ENCODE measurements around the gene MINDY4. TPM values are rescaled to one million over a fixed set of nuclear protein-coding genes. Genes with fewer than 3 reads are reported as not detected.
"Not testable (repeated sequence)": the region's sequence is repeated elsewhere in the genome, so short reads cannot be mapped to it uniquely, and the experiment has no call there.

MINDY4 gene
- total RNA-seq, 2 experiments from 2014 or later: 1.2 to 1.4 TPM

DNA sequence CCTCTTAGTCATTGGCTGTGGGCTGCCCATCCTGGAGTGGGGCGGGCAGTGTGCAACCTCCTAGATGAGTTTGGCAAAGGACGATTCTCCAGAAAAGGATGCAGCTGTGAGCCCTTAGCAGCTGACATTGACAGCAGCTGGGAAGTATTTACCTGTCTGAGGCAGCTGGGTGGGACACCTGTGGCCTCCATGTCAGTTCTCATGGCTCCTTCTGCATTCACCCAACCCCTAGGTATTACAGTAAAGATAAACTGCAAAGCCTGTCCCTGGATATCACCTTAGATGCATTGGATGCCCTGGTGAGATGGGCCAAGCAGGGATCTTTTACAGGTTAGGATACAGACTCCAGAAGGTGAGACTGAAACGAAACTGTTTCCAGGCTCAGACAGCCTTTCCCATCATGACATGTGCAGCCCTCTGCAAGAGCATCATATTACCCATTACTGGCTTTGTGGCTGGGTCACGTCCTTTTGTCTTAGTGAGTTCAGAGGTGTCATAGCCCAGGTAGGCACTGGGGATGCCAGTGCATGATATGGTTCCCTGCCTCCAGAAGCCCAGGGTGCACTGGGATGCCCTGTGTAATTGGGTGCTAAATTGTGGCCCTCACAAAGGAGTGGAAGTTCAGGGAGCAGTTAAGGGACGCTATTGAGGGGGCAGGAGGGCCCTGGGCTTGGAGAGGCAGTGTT, 28.9 kb downstream of the MINDY4 start:
- Mint-ChIP-seq H3K4me1 (ENCODE audit: low read depth) (peaks cover 13% of the 10 kb centered on the region), H3K9me3 (no peaks in the 10 kb centered on the region), H3K27me3 (ENCODE audit: low read depth) (no peaks in the 10 kb centered on the region), H3K27ac (no peak overlapping the region), H3K4me3 (no peak overlapping the region), H3K36me3 (ENCODE audit: low read depth) (no peaks in the 10 kb centered on the region)
- CTCF ChIA-PET: interaction anchor here (0.8 to 2.5 kb wide), 4 partner anchors 139 to 321 kb away, joined by 4 to 8 read pairs (median 4); no protein-coding TSS in a partner anchor
- no peak for DNase-seq
- intact Hi-C loops (cut with micrococcal nuclease): loop anchor here (1.0 to 10.0 kb wide), 2 partner anchors 135 to 174 kb away; no protein-coding TSS in a partner anchor

- H3K27ac Mint-ChIP-seq: no peak overlapping the region
- no peaks in the 10 kb centered on the region for H3K36me3 Mint-ChIP-seq (ENCODE audit: low read depth)
- intact Hi-C loops (cut with micrococcal nuclease): loop anchor here (1.0 to 10.0 kb wide), 3 partner anchors 134 to 321 kb away; no protein-coding TSS in a partner anchor
- no peaks in the 10 kb centered on the region for H3K27me3 Mint-ChIP-seq (ENCODE audit: low read depth)
- H3K9me3 Mint-ChIP-seq: no peaks in the 10 kb centered on the region
- CTCF ChIA-PET: interaction anchor here (0.7 to 1.4 kb wide), 2 partner anchors 103 to 136 kb away, joined by 3 to 5 read pairs; no protein-coding TSS in a partner anchor
- peak; percentile 56 for DNase-seq
- H3K4me1 Mint-ChIP-seq (ENCODE audit: low read depth): peaks cover 13% of the 10 kb centered on the region
- H3K4me3 Mint-ChIP-seq: no peak overlapping the region
These were observed 29.6 kb downstream of the MINDY4 start for GRCh38 chr7:30800785-30801252.

DNA sequence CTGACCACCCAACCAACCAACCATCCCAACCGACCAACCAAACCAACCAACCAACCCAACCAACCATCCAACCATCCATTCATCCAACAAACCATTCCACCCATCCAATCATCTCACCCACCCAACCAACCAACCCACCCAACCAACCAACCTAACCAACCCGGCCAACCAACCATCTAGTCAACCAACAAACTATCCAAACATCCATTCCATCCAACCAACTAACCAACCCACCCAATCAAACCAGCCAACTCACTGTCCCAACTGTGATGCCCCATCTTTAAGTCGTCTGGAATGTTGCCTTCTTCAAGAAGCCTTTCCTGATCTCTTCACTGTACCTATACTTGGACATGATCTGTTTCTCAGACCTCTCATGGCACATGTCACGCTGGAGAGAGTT, 31.6 kb downstream of the MINDY4 start:
- Mint-ChIP-seq H3K4me1 (ENCODE audit: low read depth) (peaks cover 2% of the 10 kb centered on the region), H3K36me3 (ENCODE audit: low read depth) (no peaks in the 10 kb centered on the region), H3K9me3 (no peaks in the 10 kb centered on the region), H3K27me3 (ENCODE audit: low read depth) (no peaks in the 10 kb centered on the region), H3K4me3 (no peak overlapping the region), H3K27ac (no peak overlapping the region)
- intact Hi-C loops (cut with micrococcal nuclease): loop anchor here (10.0 kb wide), 1 partner anchor 132 kb away; no protein-coding TSS in a partner anchor
- CTCF ChIA-PET: interaction anchor here (0.7 kb wide), 1 partner anchor 195 kb away, joined by 3 read pairs; no protein-coding TSS in a partner anchor
- DNase-seq: no peak

DNA sequence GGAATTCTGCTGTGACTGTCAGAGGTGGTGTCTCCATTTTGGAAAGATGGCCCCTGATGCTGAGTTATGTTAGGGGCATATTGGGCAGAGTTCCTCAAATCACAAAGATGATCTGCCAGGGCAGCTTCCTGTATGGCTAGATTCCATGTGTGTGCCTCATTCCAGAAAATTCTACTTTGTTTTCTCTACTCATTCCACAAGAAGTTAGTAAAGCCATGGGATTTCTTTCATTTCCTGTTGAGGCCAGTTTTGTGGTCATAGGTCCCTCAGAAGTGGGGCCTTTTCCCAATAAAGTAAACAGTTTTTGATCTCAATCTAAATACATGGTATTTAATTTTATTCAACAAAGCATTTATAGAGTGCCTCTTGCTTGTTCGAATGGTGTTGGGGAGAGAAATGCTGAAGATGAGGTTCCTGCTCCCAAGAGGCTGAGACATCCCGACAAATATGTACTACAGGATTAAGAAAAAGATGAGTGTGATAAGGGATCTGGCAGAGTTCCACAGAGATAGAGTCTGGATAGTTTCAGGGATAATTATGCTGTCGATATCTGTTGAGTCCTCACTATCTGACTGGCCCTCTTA, 33.0 kb downstream of the MINDY4 start:
- H3K36me3 Mint-ChIP-seq (ENCODE audit: low read depth): no peaks in the 10 kb centered on the region
- peaks cover 2% of the 10 kb centered on the region for H3K4me1 Mint-ChIP-seq (ENCODE audit: low read depth)
- no peak for DNase-seq
- no peak overlapping the region for H3K27ac Mint-ChIP-seq
- CTCF ChIA-PET: no interaction called here
- H3K4me3 Mint-ChIP-seq: no peak overlapping the region
- H3K9me3 Mint-ChIP-seq: no peaks in the 10 kb centered on the region
- no peaks in the 10 kb centered on the region for H3K27me3 Mint-ChIP-seq (ENCODE audit: low read depth)
- intact Hi-C loops (cut with micrococcal nuclease): loop anchor here (10.0 kb wide), 1 partner anchor 131 kb away; no protein-coding TSS in a partner anchor

DNA sequence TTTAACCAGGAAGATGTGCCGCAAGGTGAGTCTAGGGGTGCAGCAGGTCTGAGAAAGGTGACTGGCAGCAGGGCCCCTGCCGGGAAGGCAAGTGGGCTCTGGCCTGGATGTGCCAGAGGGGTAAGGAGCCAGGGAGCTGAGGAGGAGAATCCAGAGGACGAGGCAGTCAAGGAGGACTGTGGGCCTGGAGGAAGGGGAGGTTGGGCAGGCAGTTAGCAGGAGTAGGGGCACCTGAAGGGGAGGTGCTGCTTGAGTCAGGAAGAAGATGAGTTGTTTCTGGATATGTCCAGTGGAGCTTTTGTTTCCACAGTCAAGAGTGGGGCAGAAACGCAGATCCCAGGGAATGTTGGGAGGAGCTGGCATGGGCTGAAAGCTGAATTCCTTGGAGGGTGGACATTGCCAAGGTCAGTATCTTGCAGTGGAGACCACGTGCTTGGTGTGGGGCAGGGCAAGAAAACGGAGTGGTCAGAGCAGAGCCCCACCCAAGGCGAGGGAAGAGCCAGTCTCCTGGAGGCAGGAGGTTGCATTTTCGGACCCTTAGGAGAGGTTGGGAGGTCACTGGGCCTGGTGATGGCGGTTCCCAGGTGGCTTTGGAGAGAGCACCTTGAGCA, 34.0 kb downstream of the MINDY4 start:
- CTCF ChIA-PET: interaction anchor here (1.3 kb wide), 1 partner anchor 178 kb away, joined by 3 read pairs; no protein-coding TSS in a partner anchor
- DNase-seq: no peak
- Mint-ChIP-seq H3K36me3 (ENCODE audit: low read depth) (no peaks in the 10 kb centered on the region), H3K9me3 (no peaks in the 10 kb centered on the region), H3K27me3 (ENCODE audit: low read depth) (no peaks in the 10 kb centered on the region), H3K4me3 (no peak overlapping the region), H3K27ac (no peak overlapping the region), H3K4me1 (ENCODE audit: low read depth) (peaks cover 2% of the 10 kb centered on the region)
- intact Hi-C loops (cut with micrococcal nuclease): loop anchor here (10.0 kb wide), 1 partner anchor 130 kb away; no protein-coding TSS in a partner anchor

GRCh38 chr7:30805931-30806330, 34.7 kb downstream of the MINDY4 start:
- intact Hi-C loops (cut with micrococcal nuclease): loop anchor here (10.0 kb wide), 1 partner anchor 129 kb away; no protein-coding TSS in a partner anchor
- DNase-seq: no peak
- Mint-ChIP-seq H3K9me3 (no peaks in the 10 kb centered on the region), H3K4me3 (no peak overlapping the region), H3K4me1 (ENCODE audit: low read depth) (peaks cover 1% of the 10 kb centered on the region), H3K27me3 (ENCODE audit: low read depth) (no peaks in the 10 kb centered on the region), H3K36me3 (ENCODE audit: low read depth) (no peaks in the 10 kb centered on the region), H3K27ac (no peak overlapping the region)
- CTCF ChIA-PET: interaction anchor here (1.3 kb wide), 1 partner anchor 177 kb away, joined by 3 read pairs; no protein-coding TSS in a partner anchor

DNA sequence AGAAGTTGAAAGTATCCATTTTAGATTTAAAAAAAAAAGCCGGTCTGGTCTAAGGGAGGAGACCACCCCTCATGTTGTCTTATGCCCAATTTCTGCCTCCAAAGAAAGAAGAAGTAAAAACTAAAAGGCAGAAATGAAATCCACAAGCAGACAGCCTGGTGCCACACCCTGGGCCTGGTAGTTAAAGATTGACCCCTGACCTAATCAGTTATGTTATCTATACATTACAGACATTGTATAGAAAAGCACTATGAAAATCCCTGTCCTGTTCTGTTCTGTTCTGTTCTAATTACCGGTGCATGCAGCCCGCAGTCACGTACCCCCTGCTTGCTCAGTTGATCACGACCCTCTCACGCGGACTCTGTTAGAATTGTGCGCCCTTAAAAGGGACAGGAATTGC, 36.3 kb downstream of the MINDY4 start:
- H3K27me3 Mint-ChIP-seq (ENCODE audit: low read depth); H3K27ac Mint-ChIP-seq; DNase-seq; H3K9me3 Mint-ChIP-seq; H3K36me3 Mint-ChIP-seq (ENCODE audit: low read depth); CTCF ChIA-PET; H3K4me3 Mint-ChIP-seq; H3K4me1 Mint-ChIP-seq (ENCODE audit: low read depth): not testable (repeated sequence)
- intact Hi-C loops (cut with micrococcal nuclease): loop anchor here (10.0 kb wide), 1 partner anchor 127 kb away; no protein-coding TSS in a partner anchor

DNA sequence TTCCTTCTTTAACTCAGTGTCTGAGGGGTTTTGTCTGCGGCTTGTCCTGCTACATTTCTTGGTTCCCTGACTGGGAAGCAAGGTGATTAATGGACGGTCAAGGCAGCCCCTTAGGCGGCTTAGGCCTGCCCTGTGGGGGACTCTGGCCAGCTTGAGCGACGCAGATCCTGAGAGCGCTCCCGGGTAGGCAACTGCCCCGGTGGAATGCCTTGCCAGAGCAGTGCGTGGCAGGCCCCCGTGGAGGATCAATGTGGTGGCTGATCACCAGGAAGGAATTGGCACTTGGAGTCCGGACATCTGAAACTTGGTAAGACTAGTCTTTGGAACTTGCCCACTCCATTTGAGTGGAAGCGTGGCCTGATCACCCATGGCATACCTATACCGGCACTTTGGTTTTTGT, 36.7 kb downstream of the MINDY4 start:
- H3K4me3 Mint-ChIP-seq; CTCF ChIA-PET; H3K9me3 Mint-ChIP-seq; H3K36me3 Mint-ChIP-seq (ENCODE audit: low read depth); H3K27ac Mint-ChIP-seq; H3K4me1 Mint-ChIP-seq (ENCODE audit: low read depth); DNase-seq; H3K27me3 Mint-ChIP-seq (ENCODE audit: low read depth): not testable (repeated sequence)
- intact Hi-C loops (cut with micrococcal nuclease): loop anchor here (10.0 kb wide), 1 partner anchor 127 kb away; no protein-coding TSS in a partner anchor

GRCh38 chr7:30810986-30811385, 39.8 kb downstream of the MINDY4 start:
- DNase-seq: no peak
- Mint-ChIP-seq H3K27me3 (ENCODE audit: low read depth) (no peaks in the 10 kb centered on the region), H3K4me1 (ENCODE audit: low read depth) (no peaks in the 10 kb centered on the region), H3K9me3 (no peaks in the 10 kb centered on the region), H3K36me3 (ENCODE audit: low read depth) (no peaks in the 10 kb centered on the region), H3K4me3 (no peak overlapping the region), H3K27ac (no peak overlapping the region)
- CTCF ChIA-PET: no interaction called here
- intact Hi-C loops (cut with micrococcal nuclease): no loop called here

- no peak for DNase-seq
- H3K9me3 Mint-ChIP-seq: no peaks in the 10 kb centered on the region
- H3K4me3 Mint-ChIP-seq: no peak overlapping the region
- H3K4me1 Mint-ChIP-seq (ENCODE audit: low read depth): no peaks in the 10 kb centered on the region
- intact Hi-C loops (cut with micrococcal nuclease): no loop called here
- H3K36me3 Mint-ChIP-seq (ENCODE audit: low read depth): no peaks in the 10 kb centered on the region
- no peak overlapping the region for H3K27ac Mint-ChIP-seq
- no peaks in the 10 kb centered on the region for H3K27me3 Mint-ChIP-seq (ENCODE audit: low read depth)
- CTCF ChIA-PET: no interaction called here
These were observed 41.5 kb downstream of the MINDY4 start for GRCh38 chr7:30812676-30813075.

- H3K4me3 Mint-ChIP-seq: no peak overlapping the region
These were observed 42.2 kb downstream of the MINDY4 start for GRCh38 chr7:30813466-30813865.

DNA sequence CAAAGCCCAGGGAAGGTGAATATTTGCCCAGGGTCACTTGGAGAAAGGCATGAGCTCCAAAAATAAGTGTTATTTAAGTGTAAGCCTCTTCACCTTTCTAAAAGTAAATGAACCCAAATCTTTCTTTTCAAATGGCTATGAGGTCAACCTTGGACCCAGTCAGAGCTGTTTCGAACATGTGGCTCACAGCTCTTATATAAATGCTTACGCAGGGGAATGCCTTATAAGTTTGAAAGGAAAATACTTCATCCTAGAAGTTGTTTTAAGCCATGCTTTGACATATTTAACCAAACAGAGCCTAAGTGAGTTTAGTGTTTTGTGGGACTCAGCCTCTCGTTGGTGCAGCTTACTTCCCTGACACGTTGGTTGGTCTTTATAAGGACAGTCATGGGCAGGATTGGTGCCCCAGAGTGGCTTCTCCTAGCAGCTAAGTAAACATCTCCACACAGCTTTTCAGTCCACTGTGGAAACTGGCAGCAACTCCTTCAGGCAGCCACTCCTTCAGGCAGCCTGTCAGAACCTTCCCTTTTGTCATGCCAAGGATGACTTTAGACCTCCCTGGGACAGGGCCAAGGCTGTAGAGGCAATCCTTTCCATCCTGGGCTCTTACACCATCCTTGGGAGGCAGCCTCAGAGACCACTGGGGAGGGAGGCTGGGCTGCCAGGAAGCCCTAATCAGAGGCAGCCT, 43.6 kb downstream of the MINDY4 start:
- Mint-ChIP-seq H3K9me3 (no peaks in the 10 kb centered on the region), H3K27ac (no peak overlapping the region), H3K27me3 (ENCODE audit: low read depth) (no peaks in the 10 kb centered on the region), H3K36me3 (ENCODE audit: low read depth) (no peaks in the 10 kb centered on the region), H3K4me3 (no peak overlapping the region), H3K4me1 (ENCODE audit: low read depth) (no peaks in the 10 kb centered on the region)
- DNase-seq: no peak
- intact Hi-C loops (cut with micrococcal nuclease): no loop called here
- CTCF ChIA-PET: interaction anchor here (0.7 kb wide), 1 partner anchor 13 kb away, joined by 3 read pairs; no protein-coding TSS in a partner anchor

More at GRCh38 chr7:30813466-30813865, 42.2 kb downstream of the MINDY4 start:
- intact Hi-C loops (cut with micrococcal nuclease): no loop called here
- no peak for DNase-seq
- Mint-ChIP-seq H3K36me3 (ENCODE audit: low read depth) (no peaks in the 10 kb centered on the region), H3K4me1 (ENCODE audit: low read depth) (no peaks in the 10 kb centered on the region), H3K27ac (no peak overlapping the region), H3K27me3 (ENCODE audit: low read depth) (no peaks in the 10 kb centered on the region), H3K9me3 (no peaks in the 10 kb centered on the region)
- CTCF ChIA-PET: no interaction called here

All from activated naive CD4-positive, alpha-beta T cell treated with anti-CD3 and anti-CD28 coated beads for 36 hours (primary cell).